Astrocyte (in vitro differentiated cells and primary cell): ENCODE measurements around the gene TAAR6. TPM values are rescaled to one million over a fixed set of nuclear protein-coding genes. Genes with fewer than 3 reads are reported as not detected.
A peak's percentile ranks its signal among the peaks of the same experiment; 100 is the strongest.
"Not testable (repeated sequence)": the region's sequence is repeated elsewhere in the genome, so short reads cannot be mapped to it uniquely, and the experiment has no call there.

Experiments
- DNase-seq: peaks from one replicate; pipeline ENCODE4 v3.0.0-alpha.2; 2010; ENCODE audit warnings: low read depth
- FAIRE-seq: peaks from 2 replicates; lab custom pipeline; 2011; peaks lifted over from hg19 to GRCh38; lab: Jason Lieb, UNC
- H2AFZ ChIP-seq: 2 replicates; pipeline ENCODE4 v1.6.0; 2012; ENCODE audit warnings: low read depth, low read length, inconsistent platforms
- H3K27ac ChIP-seq: 2 replicates; pipeline ENCODE4 v1.5.1; 2011; ENCODE audit warnings: low read depth, low read length, inconsistent platforms
- H3K27me3 ChIP-seq: 2 replicates; pipeline ENCODE4 v1.6.0; 2011; ENCODE audit warnings: low read length, inconsistent platforms; ENCODE audit not compliant: insufficient read depth
- H3K36me3 ChIP-seq: 2 replicates; pipeline ENCODE4 v1.5.1; 2011; ENCODE audit warnings: low read length, inconsistent platforms; ENCODE audit not compliant: insufficient read depth
- H3K4me1 ChIP-seq: 2 replicates; pipeline ENCODE4 v1.5.1; 2011; ENCODE audit warnings: low read length, inconsistent platforms; ENCODE audit not compliant: insufficient read depth
- H3K4me2 ChIP-seq: 2 replicates; pipeline ENCODE4 v1.6.0; 2012; ENCODE audit warnings: low read length, inconsistent platforms
- H3K4me3 ChIP-seq: 2 replicates; pipeline ENCODE4 v1.5.1; 2011; ENCODE audit warnings: low read depth, mild to moderate bottlenecking, low read length, inconsistent platforms; ENCODE audit not compliant: insufficient read depth
- H3K79me2 ChIP-seq: 2 replicates; pipeline ENCODE4 v1.6.0; 2012; ENCODE audit warnings: mild to moderate bottlenecking, low read length, inconsistent platforms; ENCODE audit not compliant: insufficient read depth
- H3K9ac ChIP-seq: 2 replicates; pipeline ENCODE4 v1.6.0; 2012; ENCODE audit warnings: mild to moderate bottlenecking, low read length, inconsistent platforms
- H3K9me3 ChIP-seq: 2 replicates; pipeline ENCODE4 v1.5.1; 2012; ENCODE audit warnings: low read depth, mild to moderate bottlenecking, low read length, inconsistent platforms; ENCODE audit not compliant: insufficient read depth
- H4K20me1 ChIP-seq: 2 replicates; pipeline ENCODE4 v1.6.0; 2012; ENCODE audit warnings: low read length, inconsistent platforms; ENCODE audit not compliant: insufficient read depth
- H3K27ac Mint-ChIP-seq: one replicate; pipeline ENCODE4 v1.8.0; 2021; ENCODE audit warnings: mild to moderate bottlenecking, mixed read lengths; ENCODE audit not compliant: unreplicated experiment
- H3K27me3 Mint-ChIP-seq: one replicate; pipeline ENCODE4 v1.8.0; 2021; ENCODE audit warnings: low read depth, mixed read lengths; ENCODE audit not compliant: unreplicated experiment
- H3K36me3 Mint-ChIP-seq: one replicate; pipeline ENCODE4 v1.8.0; 2021; ENCODE audit warnings: low read depth, mixed read lengths; ENCODE audit not compliant: unreplicated experiment
- H3K4me1 Mint-ChIP-seq: one replicate; pipeline ENCODE4 v1.8.0; 2021; ENCODE audit warnings: low read depth, mixed read lengths; ENCODE audit not compliant: unreplicated experiment
- H3K4me3 Mint-ChIP-seq: one replicate; pipeline ENCODE4 v1.8.0; 2021; ENCODE audit warnings: mild to moderate bottlenecking, moderate library complexity, mixed read lengths; ENCODE audit not compliant: unreplicated experiment
- H3K9me3 Mint-ChIP-seq: one replicate; pipeline ENCODE4 v1.8.0; 2021; ENCODE audit warnings: mild to moderate bottlenecking, mixed read lengths; ENCODE audit not compliant: unreplicated experiment
- CTCF ChIP-seq: IDR thresholded peaks from 2 replicates; pipeline ENCODE4 v1.5.1; 2011; ENCODE audit warnings: low read depth, mild to moderate bottlenecking, inconsistent platforms, low read length, moderate library complexity; ENCODE audit not compliant: insufficient read depth
- EZH2 ChIP-seq: IDR thresholded peaks from 2 replicates; pipeline ENCODE4 v1.6.1; 2012; ENCODE audit warnings: mild to moderate bottlenecking, low read length, inconsistent platforms; ENCODE audit not compliant: insufficient read depth
- total RNA-seq: library from RNA; stranded (reverse); gene quantifications from 2 replicates; pipeline ENCODE4 v1.2.1, GENCODE V29; 2021

TAAR6 gene
- total RNA-seq, 1 donor from 2014 or later, result not detected

- Histone ChIP-seq H2AFZ (no peak overlapping the region), H3K4me3 (no peak overlapping the region), H3K9ac (no peak overlapping the region), H3K4me1 (no peaks in the 10 kb centered on the region), H3K9me3 (no peaks in the 10 kb centered on the region), H3K27ac (no peak overlapping the region), H4K20me1 (no peaks in the 10 kb centered on the region), H3K79me2 (no peaks in the 10 kb centered on the region), H3K27me3 (peaks cover 2% of the 10 kb centered on the region), H3K4me2 (no peak overlapping the region), H3K36me3 (no peaks in the 10 kb centered on the region)
- TF ChIP-seq CTCF (no peak), EZH2 (no peak)
- H3K4me1 Mint-ChIP-seq, result no peaks in the 10 kb centered on the region
- FAIRE-seq (no peak), DNase-seq (no peak)
- H3K9me3 Mint-ChIP-seq, result no peaks in the 10 kb centered on the region
- no peaks in the 10 kb centered on the region for H3K27me3 Mint-ChIP-seq
- H3K4me3 Mint-ChIP-seq, result no peak overlapping the region
- H3K36me3 Mint-ChIP-seq, result no peaks in the 10 kb centered on the region
- H3K27ac Mint-ChIP-seq, result no peak overlapping the region
Measured at GRCh38 chr6:132527791-132528190, 42.3 kb upstream of the TAAR6 start.

- no peak overlapping the region for H3K27ac Mint-ChIP-seq
- no peak overlapping the region for H3K4me3 ChIP-seq
Measured at GRCh38 chr6:132530293-132530974, 39.7 kb upstream of the TAAR6 start.

GRCh38 chr6:132534546-132534945 lies 35.6 kb upstream of the TAAR6 start:
- not testable (repeated sequence) for H3K79me2 ChIP-seq

More at GRCh38 chr6:132530293-132530974, 39.7 kb upstream of the TAAR6 start:
- no peaks in the 10 kb centered on the region for H3K4me1 ChIP-seq
- H4K20me1 ChIP-seq, result no peaks in the 10 kb centered on the region
- H2AFZ ChIP-seq, result no peak overlapping the region
- no peaks in the 10 kb centered on the region for H3K36me3 ChIP-seq
- DNase-seq (peak; percentile 25), FAIRE-seq (no peak)
- TF ChIP-seq EZH2 (no peak), CTCF (peak; percentile 78)
- peak overlapping the region; percentile 56 for H3K4me2 ChIP-seq
- no peaks in the 10 kb centered on the region for H3K9me3 ChIP-seq
- H3K27me3 ChIP-seq, result peaks cover 2% of the 10 kb centered on the region
- H3K4me1 Mint-ChIP-seq, result no peaks in the 10 kb centered on the region
- no peak overlapping the region for H3K27ac ChIP-seq
- H3K27me3 Mint-ChIP-seq, result no peaks in the 10 kb centered on the region
- no peak overlapping the region for H3K9ac ChIP-seq
- H3K79me2 ChIP-seq, result no peaks in the 10 kb centered on the region
- peak overlapping the region; percentile 64 for H3K4me3 Mint-ChIP-seq
- H3K36me3 Mint-ChIP-seq, result no peaks in the 10 kb centered on the region
- peaks cover 7% of the 10 kb centered on the region for H3K9me3 Mint-ChIP-seq

More at GRCh38 chr6:132534546-132534945, 35.6 kb upstream of the TAAR6 start:
- not testable (repeated sequence) for H3K27me3 Mint-ChIP-seq, H3K27ac ChIP-seq, H3K4me2 ChIP-seq, FAIRE-seq, DNase-seq, H3K4me1 Mint-ChIP-seq, H3K27me3 ChIP-seq, H3K36me3 ChIP-seq, H3K4me1 ChIP-seq, H3K9ac ChIP-seq, H3K4me3 ChIP-seq, H2AFZ ChIP-seq, H3K27ac Mint-ChIP-seq, H4K20me1 ChIP-seq, H3K36me3 Mint-ChIP-seq, H3K9me3 Mint-ChIP-seq, H3K9me3 ChIP-seq, H3K4me3 Mint-ChIP-seq
